Right lung (tissue), 10 donors: ENCODE results near the gene ZNF892. TPM values are rescaled to one million over a fixed set of nuclear protein-coding genes. Genes with fewer than 3 reads are reported as not detected.

Experiments
- DNase-seq, 2 donors: peaks; one replicate each; pipeline ENCODE4 v3.0.0-alpha.2; 2013
- long read RNA-seq, 8 donors: transcript quantifications; one replicate each; lab custom pipeline, GENCODE V29; 2026
- polyA plus RNA-seq, 5 donors: library from polyadenylated mRNA; unstranded; fragments of 120-200 nt; gene quantifications; one replicate each; pipeline versions ENCODE4 v1.2.1 to v1.2.3, GENCODE V29; 2013; ENCODE audit warnings: inconsistent platforms in 1 of 5, low replicate concordance in 1 of 5; ENCODE audit not compliant: insufficient read length in 5 of 5, insufficient read depth in 1 of 5

The ZNF892 gene
- polyA plus RNA-seq, result 1 to 10 TPM; 2.5 to 5.7 (median 4.2) TPM
- long read RNA-seq, donor 1, partial matches to known transcripts, result 0 of 1 reads
- long read RNA-seq, donor 1, other reads (novel, unspliced or antisense), result 0 of 1 reads
- long read RNA-seq, donor 2, result 0 reads
- long read RNA-seq, donor 3, partial matches to known transcripts, result 0 of 1 reads
- long read RNA-seq, donor 3, other reads (novel, unspliced or antisense), result 0 of 1 reads
- long read RNA-seq, donor 4, partial matches to known transcripts, result 0 of 3 reads
- long read RNA-seq, donor 4, other reads (novel, unspliced or antisense), result 0 of 3 reads
- long read RNA-seq, donor 5, result 0 reads
- long read RNA-seq, donor 6, result 0 reads
- long read RNA-seq, donor 7, result 0 reads
- long read RNA-seq, donor 8, result 0 reads

DNA sequence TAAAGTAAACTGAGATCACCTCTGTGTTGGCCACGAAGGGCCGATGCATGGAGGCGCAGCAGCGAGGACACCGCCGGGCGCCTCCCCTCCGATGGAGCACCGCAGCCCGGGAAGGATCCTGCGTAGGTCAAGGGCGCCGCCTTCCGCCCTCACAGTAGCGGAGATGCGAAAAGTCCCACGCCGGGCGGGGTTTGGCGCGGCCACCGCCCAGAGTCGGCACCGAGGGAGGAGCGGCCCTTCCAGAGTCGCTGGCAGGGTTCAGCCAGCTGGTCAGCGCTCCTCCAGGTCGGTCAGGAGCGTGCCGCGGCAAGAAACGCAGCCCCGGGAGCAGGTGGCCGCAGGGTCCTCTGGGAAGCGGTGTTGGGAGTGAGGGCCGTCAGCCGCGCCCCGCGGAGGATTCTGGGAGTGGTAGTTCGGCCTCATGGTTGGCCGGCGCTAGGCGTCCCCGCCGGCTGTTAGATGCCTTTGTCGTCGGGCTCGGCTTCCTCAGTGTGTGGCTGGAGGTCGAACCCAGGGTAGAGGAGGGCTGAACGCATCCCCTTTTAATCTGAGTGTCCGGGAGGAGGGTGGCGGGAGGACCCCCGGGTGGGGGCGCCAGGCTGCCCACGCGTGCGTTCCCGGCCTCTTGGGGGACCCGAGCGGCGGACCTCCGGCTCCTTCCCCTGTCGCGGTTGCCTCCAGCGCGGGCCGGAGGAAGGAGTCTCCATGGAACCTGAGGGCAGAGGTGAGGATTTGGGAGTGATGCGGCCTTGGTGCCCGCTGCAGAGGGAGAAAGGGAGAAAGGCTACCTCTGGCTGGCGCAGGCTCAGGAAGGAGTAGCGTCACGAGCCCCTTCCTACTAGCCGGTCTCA, at the start of gene ZNF892:
ZNF892 (plus strand) TSS at position 411 of the 851 bp plus-strand sequence; CDS start at position 706, 295 bp downstream.
- peak; percentile 82 to 85 for DNase-seq

DNA sequence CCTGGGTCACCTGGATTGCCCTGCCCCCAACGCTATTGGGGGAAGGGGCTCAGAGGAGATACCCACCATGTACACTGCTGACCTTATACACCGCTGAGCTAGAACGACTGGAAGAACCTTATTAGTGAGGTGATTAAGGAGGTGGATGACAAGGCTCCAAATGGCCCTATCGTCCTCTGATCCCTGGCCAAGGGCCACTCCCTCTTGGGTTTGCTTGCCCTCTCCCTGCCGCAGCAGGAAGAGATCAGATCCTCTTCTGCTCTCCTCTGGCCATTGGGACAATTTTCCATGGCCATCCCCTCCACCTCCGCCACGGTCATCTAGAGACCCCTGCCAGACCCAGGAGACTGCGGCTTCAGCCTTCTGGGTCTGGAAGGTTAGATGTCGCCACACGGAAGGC, 48.9 kb upstream of the ZNF892 start:
- no peak for DNase-seq

DNA sequence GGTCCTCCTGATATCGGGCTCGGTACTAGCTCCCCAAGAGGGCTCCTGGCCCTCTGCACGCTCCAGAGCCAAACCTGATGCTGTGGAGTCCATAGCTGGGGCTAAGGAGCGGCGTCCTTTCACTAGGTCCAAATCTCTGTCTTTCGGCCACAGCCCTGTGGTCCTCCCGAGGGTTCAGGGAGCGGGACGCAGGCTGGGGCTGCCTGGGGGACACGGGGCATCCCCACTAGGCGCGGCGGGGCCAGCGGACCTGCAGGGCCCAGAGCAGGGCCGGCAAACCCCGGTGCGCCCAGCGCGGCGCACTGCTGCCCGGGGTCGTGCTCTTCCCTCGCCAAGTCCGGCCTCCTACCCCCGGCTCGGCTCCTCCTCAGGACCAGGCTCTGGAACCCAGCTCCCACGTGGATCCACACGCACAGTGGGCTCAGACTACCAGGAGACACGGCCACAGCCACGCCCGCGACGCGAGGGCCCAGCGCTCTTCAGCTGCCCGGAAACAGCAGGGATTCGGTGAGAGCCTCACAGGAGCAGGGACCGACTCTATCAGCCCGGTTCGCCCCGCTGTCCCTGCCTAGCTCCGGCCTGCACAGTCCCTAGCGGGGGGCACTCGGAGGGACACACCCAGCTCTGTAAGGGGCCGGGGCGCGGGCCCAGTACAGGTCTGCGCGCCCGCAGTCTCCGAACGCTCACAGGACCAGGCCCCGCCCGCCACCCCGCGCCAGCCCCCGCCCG, 48.3 kb upstream of the ZNF892 start:
- DNase-seq, result peak; percentile 32 to 33

DNA sequence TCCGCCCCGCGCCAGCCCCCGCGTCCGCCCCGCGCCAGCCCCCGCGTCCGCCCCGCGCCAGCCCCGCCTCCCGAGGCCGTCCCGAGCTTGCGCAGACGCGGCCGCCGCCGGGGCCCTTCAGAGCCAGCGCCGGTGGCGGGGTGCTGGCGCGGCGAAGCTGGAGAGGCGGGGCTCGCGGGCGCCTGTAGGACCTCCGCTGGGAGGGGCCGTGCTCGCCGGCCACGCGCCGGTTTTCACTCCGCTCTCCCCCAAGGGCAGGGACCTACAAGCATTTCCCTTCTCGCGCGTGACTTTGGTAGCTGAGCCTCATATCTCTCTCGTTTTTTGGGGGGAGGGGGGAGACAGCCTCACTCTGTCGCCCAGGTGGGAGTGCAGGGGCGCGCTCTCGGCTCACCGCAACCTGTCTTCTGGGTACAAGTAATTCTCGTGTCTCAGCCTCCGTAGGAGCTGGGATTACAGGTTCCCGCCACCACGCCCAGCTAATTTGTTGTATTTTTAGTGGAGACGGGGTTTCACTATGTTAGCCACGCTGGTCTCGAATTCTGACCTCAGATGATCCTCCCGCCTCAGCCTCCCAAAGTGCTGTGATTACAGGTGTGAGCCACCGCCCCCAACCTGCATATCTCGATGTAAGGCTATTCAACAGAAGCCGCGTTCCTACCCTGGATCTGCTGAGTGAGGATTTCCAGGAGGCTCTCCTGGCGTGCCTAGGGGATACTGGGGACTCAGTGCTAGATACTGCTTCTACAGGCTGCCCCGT, 47.5 kb upstream of the ZNF892 start, which contains the start of gene ZNF514:
ZNF514 (minus strand) TSS at position 159 of the 760 bp plus-strand sequence. CDS start 6,595 bp downstream, outside the sequence.
- peak; percentile 62 to 64 for DNase-seq

DNA sequence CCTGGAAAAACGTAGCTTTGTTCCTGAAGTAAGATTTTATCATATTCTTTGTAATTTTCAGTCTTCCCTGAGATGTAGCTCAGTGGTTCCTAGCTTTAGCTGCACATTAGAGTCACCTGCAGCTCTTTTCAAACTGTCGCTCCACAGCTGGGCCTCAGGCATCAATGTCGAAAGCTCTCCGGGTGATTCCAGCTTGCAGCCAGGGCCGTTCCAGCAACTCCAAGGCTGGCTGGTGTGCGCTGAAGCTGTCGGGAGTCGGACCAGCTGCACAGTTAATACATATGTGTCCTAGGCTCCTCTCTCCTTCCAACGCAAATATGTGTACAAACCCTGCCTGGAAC, 42.3 kb upstream of the ZNF892 start:
- no peak for DNase-seq

DNA sequence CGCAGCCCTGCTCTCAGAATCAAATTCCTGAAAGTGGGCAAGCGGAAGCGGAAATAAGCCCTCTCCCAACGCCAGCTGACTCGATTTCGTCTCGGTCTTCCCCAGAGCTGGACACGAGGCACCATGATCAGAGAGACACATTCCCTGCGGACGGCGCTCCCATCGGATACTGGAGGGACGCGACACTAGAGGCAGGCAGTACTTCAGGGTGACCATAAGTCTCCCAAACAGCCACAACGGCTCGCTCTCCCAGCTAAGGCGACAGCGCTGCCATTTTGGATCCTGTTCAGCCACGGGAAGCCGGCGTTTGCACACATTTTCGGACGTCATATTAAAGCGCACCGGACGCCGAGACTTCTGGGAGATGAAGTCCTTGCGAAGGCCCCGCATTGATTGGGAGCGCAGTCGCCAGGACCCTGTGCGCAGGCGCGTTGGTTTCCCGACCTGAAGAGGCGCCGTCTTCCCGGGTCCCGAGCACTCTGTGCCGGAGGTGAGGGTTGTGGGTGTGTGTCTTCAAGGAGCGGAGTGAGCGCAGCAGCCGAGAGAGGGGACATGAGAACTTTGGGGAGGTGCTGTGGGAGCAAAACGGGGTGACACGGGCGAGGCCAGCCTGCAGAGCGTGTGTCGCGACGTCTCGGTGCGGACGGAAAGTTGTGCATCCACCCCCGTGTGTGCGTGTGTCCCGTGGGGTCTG, 41.8 kb upstream of the ZNF892 start, which contains the start of gene ZNF2:
ZNF2 (plus strand) TSS at position 439 of the 694 bp plus-strand sequence. CDS start 10,418 bp downstream, outside the sequence.
- peak; percentile 97 for DNase-seq

DNA sequence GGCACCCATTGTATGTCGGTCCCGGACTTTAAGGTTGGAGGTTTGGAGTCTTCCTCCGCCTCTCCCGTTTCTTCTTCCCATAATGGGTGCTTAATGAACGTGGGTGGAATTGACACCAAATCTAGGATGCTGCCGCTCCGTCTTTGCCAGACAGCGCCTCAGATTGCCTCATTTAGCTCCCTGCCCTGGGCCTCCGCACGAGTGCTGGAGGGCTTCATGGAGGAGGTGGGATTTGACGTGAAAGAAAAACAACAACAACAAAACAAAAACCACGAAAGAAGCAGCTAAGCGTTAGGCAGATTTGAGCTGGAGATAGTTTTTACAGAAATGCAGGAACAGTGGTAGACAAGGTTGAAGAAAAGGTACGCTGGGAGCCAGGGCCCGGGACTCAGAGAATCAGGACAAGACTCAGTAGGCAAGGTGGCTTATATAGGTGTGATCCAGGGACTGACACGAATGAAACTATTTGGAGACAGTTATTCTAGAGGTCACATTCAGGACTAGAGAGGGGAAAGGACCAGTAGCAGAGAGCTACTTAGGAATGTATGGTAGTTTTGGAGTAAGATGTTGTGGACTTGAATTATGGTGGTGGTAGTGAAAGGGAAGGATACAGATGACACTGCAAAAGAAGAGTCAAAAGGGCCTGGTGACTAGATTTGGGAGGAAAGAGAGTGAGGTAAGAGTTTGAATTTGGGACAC, 41.1 kb upstream of the ZNF892 start:
- no peak for DNase-seq

DNA sequence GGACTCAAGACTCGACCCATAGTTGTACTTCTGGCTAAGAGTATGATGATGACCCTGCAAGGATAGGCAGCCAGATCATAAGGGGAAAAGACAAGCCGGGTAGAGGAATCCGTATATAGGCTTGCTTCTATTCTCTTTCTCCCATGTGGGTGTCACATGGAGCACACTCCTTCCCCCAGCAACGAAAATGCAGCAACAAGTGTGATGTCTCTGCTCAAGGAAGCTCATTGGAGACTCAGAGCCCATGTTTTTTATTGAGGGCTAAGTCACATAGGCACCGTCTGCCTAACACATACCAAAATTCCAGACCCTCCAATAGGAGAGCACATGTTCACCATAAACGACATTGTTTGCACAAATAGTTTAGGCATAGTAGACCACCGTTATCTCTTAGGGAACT, 35.4 kb upstream of the ZNF892 start:
- DNase-seq, result no peak

DNA sequence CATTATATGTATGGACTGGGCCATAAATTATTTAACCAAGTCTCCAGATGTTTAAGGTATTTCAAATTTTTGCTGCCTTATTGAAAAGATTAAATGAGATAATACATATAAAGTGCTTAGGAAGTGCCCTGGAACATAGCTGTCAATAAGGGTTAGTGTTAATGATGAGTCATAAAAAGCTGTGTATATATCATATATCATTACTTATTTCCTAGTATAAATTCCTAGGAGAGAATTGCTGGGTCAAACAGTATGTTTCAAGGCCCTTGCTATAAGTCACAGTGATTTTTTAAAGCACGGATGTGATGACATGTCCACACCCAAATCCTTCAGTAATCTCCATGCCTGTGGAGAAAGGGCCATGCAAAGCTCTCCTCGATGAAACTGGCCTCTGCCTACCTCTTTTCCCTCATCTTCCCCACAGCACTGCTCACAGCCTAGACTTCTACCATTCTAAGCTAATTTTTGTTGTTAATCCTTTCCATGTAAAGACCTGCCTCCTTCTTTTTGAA, 33.2 kb upstream of the ZNF892 start:
- DNase-seq, result no peak

DNA sequence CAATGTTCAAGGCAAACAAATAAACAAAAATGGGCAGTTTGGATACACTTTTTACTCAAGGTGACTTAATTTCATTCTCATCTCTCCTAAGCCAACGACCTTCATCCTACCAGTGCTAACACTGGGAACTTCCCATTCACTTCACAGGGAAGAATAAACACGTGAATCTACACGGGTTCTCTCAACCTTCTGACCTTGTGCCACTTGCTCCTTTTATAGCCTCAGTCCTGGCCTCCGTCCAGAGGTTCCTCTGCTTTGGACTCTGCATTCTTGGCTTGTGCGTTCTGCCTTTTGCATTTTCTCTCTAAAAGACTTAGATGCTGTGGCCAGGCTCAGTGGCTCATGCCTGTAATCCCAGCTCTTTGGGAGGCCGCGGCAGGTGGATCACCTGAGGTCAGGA, 27.9 kb upstream of the ZNF892 start:
- no peak for DNase-seq

DNA sequence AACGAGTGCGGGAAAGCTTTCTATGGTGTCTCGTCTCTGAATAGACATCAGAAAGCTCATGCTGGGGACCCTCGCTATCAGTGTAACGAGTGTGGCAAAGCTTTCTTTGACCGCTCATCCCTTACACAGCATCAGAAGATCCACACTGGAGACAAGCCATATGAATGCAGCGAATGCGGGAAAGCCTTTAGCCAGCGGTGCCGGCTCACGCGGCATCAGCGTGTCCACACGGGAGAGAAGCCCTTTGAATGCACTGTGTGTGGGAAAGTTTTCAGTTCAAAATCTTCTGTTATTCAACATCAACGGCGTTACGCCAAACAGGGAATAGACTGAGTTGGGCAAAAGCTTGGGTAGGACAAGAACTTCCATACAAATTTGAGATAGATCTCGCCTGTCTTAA, 25.5 kb upstream of the ZNF892 start:
- DNase-seq, result no peak

DNA sequence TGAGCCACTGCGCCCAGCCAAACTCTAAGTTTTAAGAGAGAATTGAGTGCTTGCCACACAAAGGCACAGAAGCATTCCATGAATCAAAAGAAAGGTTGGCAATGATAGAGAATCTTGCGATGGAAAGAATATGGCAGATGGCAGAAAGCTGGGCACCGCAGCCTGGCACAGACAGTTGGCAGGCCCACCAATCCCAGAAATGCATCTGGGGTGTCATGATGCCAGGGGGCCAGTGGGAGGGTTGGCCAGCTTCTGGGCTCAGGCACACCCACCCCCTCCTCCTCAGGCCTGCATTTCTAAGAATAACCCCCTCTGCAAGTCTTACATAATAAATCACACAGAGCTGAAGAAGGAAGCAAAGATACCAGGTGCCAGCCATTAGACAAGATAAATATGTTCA, 22.1 kb upstream of the ZNF892 start:
- no peak for DNase-seq

DNA sequence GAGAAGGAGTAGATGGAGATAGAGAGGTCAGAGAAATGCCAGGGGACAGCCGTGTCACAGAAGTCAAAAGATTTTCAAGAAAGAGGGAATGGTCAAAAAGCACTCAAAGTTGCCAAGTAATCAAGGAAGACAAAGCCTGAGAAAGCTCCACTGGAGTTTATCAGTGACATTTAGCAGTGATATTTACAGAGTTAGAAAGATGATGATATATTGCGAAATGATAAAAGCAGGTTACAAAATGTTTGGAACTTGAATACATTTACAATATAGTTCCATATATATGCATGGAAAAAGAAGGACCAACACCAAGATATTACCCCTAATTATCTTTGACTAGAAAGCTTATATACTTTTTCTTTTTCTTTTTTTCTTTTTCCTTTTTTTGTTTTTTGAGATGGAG, 21.3 kb upstream of the ZNF892 start:
- DNase-seq, result no peak

DNA sequence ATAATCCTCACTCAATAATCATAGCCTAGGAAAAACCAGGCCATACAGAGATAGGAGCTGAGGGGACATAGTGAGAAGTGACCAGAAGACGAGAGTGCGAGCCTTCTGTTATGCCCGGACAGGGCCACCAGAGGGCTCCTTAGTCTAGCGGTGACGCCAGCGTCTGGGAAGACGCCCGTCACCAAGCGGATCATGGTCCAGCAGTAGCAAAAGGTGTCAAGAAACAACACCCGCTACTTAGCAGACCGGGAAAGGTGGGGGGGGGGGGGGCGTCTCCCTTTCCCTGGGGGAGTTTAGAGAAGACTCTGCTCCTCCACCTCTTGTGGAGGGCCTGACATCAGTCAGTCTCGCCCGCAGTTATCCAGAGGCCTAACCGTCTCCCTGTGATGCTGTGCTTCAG, 14.4 kb upstream of the ZNF892 start:
- DNase-seq, result peak in 1 of 2 donors; percentile 5

DNA sequence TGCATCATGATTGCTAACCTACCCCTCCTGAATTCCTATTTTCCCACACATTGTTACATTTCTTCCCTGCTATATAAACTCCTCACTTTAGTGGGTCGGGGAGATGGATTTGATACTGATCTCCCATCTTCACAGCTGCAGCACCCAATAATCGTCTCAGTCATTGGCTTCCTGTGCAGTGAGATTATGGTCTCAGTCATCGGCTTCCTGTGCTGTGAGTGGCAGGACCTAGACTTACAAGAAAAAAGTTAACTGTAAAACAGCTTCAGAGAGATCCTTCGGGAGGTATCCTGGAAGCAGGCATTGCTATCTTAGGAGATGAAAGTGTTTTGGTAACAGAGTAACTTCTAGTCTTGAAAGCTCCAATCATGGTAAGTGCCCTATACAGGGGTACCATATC, 3.4 kb upstream of the ZNF892 start:
- DNase-seq, result no peak

DNA sequence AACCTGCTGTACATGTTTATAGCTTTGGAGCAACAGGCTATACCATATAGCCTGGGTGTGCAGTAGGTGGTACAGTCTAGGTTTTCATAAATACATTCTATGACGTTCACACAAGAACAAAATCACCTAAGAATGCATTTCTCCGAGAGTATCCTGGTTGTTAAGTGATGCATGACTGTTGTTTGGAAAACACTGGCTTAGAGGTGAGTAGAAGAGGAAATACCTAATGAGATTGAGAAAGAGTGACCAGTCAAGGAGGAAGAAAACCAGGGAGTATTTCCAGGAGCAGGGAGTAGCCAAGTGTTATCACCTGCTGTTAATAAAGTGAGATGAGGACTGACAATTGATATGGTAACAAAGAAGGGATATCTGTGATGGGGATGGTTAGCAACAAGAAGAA, 2.9 kb upstream of the ZNF892 start:
- DNase-seq, result no peak

DNA sequence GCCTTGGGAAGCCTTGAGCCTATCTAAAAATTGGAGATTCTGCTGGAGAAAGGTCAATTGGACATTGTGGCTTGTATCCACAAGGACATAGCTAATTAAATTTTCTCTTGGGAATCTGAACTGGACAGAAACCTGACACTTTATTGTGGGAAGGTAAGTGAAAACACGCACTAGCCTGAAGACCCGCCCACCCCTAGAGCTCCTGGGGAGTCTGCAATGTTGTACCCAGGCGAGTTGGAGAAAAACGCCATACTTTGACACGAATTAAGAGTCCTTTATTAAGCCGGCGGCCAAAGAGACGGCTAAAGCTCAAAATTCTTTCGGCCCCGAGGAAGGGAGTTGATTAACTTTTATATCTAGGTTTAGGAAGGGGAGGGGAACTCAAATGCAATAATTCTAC, 1.2 kb upstream of the ZNF892 start:
- no peak for DNase-seq

DNA sequence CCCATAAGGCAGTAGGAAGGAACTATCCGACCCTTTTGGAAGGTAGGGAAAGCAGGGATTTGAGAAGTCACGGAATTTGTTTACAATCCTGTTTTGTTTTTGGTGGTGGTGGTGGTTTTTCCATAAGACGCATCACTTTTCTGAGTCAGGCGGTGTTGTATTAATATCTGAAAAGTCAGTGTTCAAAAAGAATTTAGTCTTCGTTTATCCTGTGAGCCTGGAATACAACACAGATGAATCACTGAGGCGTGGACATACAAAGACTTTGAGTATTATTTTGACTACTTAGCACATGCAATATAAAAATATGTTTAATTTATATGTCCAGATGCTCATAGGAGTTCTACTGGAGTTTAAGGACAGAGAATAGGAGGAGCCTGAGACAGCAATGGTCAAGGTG, 785 bp downstream of the ZNF892 start:
- DNase-seq, result no peak

DNA sequence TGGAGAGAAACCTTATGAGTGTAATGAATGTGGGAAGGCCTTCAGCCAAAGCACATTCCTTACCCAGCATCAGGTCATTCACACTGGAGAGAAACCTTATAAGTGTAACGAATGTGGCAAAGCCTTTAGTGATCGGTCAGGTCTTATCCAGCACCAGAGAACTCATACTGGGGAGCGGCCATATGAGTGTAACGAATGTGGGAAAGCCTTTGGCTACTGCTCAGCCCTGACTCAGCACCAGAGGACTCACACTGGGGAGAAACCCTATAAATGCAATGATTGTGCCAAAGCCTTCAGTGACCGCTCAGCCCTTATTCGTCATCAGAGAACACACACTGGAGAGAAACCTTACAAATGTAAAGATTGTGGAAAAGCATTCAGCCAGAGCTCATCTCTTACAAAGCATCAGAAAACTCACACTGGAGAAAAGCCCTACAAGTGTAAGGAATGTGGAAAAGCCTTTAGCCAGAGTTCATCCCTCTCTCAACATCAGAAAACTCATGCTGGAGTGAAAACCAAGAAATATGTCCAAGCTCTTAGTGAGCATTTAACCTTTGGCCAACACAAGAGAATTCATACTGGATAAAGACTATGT, 7.8 kb downstream of the ZNF892 start:
- DNase-seq, result no peak
